Measurements from ENCODE around the gene EFCAB11.

DNA sequence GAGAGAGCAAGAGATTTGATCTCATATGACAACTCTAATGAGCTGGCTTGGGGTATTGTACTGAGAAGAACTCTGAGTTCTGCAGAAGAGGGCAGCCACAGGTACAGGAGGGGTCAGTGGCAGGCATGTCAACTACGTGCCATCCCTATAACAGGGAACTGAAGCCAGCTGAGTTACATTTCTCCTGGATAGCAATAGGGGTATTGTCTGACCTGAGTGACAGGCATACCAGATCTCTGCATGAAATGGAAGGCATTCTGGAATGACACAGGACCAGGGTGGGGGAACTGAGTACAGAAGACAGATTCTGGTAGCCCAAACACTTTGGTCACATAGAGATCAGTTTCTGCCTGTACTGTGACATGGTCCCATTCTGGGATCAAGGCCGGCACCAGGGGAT is 35.8 kb downstream of the EFCAB11 start:
- TF ChIP-seq POLR2A (IDR thresholded peaks at IDR 0.05), result no peak
- TF ChIP-seq, protein P1, sequence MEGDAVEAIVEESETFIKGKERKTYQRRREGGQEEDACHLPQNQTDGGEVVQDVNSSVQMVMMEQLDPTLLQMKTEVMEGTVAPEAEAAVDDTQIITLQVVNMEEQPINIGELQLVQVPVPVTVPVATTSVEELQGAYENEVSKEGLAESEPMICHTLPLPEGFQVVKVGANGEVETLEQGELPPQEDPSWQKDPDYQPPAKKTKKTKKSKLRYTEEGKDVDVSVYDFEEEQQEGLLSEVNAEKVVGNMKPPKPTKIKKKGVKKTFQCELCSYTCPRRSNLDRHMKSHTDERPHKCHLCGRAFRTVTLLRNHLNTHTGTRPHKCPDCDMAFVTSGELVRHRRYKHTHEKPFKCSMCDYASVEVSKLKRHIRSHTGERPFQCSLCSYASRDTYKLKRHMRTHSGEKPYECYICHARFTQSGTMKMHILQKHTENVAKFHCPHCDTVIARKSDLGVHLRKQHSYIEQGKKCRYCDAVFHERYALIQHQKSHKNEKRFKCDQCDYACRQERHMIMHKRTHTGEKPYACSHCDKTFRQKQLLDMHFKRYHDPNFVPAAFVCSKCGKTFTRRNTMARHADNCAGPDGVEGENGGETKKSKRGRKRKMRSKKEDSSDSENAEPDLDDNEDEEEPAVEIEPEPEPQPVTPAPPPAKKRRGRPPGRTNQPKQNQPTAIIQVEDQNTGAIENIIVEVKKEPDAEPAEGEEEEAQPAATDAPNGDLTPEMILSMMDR (IDR thresholded peaks at IDR 0.05), result no peak
- TF ChIP-seq POLR2AphosphoS5 (IDR thresholded peaks at IDR 0.05), result no peak
